Activated T-cell treated with anti-CD3 and anti-CD28 coated beads for 4 hours (primary cell): Measurements from ENCODE around the gene CFAP141.
"Not testable (repeated sequence)": the region's sequence is repeated elsewhere in the genome, so short reads cannot be mapped to it uniquely, and the experiment has no call there.

Source experiments
- DNase-seq: peaks from one replicate; pipeline ENCODE4 v3.0.0-alpha.2; 2020

Gene CFAP141

DNA sequence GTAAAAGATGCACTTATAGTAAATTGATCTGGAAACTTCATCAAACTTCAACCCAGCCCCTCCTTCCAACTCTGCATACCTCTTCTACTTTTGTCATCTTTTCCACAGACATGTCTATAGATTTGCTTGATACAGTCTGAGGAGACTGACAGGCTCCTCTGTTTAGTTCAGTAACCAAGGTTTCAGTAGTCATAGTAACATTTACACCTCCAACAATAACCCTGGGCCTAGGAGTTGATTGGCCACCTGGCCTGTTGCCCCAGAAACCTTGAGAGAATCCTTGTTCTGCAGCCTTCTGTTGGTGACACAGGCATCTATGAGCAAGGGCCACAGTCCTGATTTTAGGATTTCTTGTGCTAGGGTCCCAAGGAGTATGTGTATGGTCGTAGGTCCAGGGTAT lies at the start of gene CFAP141:
Gene CFAP141 (minus strand): TSS at position 138 of the 400 bp plus-strand sequence. CDS start 26 bp downstream, at position 112.
- DNase-seq: no peak

GRCh38 chr1:154253671-154254070 lies 47.5 kb upstream of the CFAP141 start:
- no peak for DNase-seq

DNA sequence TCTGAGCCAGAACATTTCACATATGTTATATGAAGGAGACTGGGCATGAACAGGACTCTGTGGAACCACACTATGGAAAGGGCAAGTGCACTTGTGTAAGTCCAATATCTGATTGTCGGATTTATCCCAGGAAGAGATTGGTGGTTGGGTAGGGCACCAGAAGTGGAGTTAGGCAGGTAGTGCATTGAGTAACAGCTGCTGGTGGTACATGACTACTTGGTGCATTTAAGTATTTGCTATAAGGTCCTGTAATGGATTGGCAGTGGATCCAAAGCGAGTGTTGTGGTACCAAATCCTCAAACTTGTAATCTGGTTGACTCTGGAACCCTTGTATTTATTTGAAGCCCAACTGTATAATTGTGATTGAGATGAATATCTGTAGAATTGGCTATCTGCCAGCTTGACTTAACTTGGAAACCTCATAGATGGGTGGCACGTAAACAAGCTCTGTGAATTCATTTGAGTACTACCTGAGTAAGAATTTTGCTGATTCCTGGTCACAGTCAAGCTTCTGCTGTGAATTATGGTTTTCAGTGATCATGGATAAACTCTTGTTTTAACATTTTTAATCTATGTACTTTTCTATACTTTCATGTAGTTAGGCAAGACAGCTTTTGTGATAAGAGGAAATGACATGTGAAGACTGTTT lies 35.7 kb upstream of the CFAP141 start:
- DNase-seq: no peak

GRCh38 chr1:154240294-154240833 lies 34.2 kb upstream of the CFAP141 start:
- no peak for DNase-seq

- DNase-seq: no peak
Measured at GRCh38 chr1:154239491-154239890, 33.4 kb upstream of the CFAP141 start.

DNA sequence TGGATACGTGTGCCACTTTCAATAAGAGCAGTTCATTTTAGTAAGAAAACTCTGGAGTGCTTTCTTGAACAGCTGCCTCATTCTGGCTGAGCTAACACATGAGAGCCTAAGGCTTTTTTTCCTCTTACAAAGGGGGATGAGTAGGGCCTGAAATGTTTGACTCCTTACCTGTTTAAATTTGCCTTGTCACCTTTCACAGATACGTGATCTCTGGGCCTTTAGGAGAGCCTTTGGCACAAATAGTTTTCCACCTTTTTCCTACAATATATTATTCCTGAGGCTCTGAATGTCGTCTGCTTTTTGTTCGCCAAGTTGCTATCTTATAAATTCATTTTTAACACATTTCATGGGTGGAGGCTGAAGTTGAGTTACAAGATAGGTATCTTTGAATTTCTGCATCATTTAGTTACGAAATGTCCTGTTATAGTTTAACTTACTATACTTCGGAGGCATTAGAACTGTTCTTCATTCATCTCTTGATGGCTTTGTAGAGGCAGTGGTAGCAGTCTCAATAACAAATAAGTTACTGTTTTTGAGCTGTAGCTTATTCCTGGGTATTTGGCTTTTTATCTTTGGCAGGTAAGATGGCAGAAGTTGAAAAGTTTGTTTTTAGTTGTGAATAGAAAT lies 31.9 kb upstream of the CFAP141 start:
- DNase-seq: no peak

DNA sequence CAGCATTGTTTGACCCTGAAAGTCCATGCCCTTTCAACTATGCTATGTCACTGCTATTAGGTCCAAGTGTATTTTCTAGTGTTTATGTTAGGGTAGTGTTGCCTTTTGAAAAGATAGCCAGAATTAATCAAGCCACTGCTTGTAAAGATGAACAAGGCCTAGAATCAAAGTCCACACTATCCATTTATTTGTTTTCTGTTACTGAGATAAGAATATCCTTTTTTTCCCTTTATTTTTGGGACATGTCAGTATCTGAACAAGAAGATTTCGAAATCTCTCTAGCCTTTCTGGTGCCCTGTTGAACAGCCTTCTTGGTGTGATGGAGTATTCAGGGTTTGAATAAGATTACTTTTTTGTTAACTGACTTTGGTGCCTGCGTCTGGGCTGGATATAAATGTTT lies 31.3 kb upstream of the CFAP141 start:
- no peak for DNase-seq

DNA sequence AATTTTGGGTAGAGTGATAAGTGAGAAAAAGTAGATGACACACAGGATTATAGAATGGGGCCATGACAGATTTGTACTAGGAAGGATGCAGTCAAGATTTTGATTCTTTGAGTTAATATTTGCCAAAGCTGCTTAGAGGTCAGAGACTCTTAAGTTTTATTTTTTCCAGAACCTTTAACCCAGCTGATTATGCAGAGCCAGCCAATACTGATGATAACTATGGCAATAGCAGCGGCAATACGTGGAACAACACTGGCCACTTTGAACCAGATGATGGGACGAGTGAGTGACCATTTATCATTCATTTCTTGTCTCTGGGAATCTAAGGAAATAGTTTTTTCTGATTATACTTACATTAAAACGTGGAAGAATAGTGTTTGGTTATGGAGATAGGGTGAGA lies 30.7 kb upstream of the CFAP141 start:
- no peak for DNase-seq

GRCh38 chr1:154233127-154233526 lies 27.0 kb upstream of the CFAP141 start:
- not testable (repeated sequence) for DNase-seq

GRCh38 chr1:154231112-154231511 lies 25.0 kb upstream of the CFAP141 start:
- DNase-seq: not testable (repeated sequence)

DNA sequence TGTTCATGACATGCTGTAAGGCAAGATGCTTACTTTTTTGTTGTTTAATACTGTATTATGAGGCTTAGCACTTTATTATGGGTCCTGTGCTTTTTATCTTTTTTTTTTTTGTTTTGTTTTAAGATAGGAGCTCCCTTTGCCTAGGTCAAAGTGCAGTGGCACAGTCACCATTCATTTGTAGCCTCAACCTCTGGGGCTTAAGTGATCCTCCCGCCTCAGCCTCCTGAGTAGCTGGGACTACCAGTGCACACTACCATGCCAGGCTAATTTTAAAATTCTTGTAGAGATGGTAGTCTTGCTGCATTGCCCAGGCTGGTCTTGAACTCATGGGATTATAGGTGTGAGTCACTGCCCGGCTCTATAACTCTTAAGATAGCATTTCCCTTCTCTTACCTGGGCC lies 19.2 kb upstream of the CFAP141 start:
- no peak for DNase-seq

GRCh38 chr1:154223621-154224020 lies 17.5 kb upstream of the CFAP141 start:
- no peak for DNase-seq

GRCh38 chr1:154222918-154223317 lies 16.8 kb upstream of the CFAP141 start:
- no peak for DNase-seq

GRCh38 chr1:154222518-154222917 lies 16.4 kb upstream of the CFAP141 start:
- no peak for DNase-seq

DNA sequence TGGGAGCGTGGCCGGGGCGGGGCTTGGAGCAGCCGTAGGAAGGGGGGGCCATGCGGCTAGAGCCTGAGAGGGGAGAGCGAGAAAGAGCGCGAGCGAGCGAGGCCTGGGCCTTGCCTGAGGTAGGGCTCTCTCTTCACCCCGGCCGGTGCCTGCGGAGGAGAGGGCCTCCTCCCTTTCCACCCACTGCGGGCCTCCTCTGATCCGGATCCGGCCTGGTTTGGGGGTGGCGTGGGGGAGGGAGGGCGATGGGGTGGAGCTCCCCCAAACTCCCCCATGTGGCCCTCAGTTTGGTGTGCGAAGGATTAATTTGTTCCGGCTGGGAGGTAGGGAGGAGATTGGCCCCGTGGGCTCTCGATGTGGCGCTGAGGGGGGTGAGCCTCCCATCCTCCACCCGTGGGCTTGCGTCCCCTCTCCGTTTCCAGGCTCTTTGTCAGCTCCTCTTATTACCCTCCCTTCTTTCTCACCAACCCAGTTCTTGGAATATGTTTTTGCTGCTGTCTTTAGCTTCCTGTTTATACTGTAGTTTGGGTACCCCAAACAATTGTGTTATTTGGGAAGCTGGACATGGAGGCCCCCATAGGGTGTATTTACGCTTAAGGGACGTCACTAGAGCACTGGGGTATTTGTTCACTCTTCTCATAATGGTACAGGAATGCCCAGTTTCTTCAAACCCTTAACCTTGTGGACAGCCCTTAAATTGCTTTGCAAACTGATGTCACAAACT lies 15.3 kb upstream of the CFAP141 start:
- DNase-seq: peak; percentile 70

- DNase-seq: no peak
Measured at GRCh38 chr1:154220970-154221277, 14.8 kb upstream of the CFAP141 start.

DNA sequence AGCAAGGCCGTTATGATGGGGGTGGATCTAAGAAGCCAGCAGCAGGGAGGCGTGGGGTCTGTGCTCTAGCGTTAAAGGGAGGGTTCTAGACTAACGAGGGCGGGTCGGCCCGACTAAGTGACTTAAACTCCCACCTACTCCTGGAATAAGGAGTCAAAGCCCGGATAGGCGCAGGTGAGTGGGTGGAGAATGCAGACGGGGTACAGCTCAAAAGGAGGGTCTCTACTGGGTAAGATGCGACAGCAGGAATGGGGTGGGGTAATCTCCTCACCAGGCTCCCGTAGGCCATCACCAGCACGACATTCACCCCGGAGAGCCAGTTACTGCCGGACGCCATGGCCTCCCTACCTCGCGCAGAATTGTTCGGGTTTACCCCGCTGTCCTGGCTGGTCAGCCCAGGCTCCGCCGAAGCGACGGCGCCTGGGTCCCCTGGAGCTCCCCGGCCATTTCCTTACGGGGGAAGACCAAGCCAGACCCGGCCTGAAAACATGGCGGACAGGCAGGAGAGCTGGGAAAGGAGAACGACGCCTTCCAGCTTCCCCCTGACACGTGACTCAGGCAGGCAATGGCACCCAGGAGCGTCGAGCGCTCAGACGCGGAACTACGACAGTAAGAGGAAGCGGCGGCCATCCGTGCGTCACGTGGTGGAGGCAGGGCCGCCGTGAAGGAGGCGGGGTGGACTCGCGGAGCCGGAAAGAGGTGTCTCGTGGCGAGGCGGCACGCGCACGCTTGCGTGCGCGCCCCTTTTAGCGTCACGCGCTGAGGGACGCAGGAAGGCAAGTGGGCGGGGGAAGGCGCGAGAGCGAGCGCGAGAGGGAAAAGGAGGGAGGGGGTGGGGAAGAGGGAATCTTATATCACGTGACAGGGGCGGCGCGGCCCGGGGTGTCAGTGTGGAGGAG lies 14.2 kb upstream of the CFAP141 start, which contains the start of gene UBAP2L:
Gene UBAP2L (plus strand): TSS at position 885 of the 899 bp plus-strand sequence. CDS start 4,169 bp downstream, outside the sequence.
- peak; percentile 95 for DNase-seq

- no peak for DNase-seq
Measured at GRCh38 chr1:154219541-154219940, 13.4 kb upstream of the CFAP141 start.

- DNase-seq: no peak
Measured at GRCh38 chr1:154218545-154218944, 12.4 kb upstream of the CFAP141 start.

GRCh38 chr1:154213274-154213673 lies 7.1 kb upstream of the CFAP141 start:
- DNase-seq: no peak

DNA sequence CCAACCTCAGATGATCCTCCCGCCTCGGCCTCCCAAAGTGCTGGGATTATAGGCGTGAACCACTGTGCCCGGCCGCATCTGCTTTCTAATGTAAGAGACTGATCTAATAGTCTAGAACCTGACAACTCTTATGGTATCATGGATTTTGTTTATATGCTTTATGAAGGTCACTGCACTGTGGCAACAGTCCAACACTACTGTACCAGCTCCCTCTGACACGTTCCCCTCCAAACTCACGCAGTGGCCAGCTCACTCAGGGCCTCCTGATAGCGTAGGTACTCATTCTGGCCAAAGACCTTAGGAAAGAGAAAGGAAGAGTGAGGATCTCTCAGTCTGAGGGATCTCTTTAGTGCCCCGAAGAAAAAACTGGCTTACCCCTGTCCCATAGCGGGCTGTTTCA lies 6.0 kb upstream of the CFAP141 start:
- DNase-seq: no peak

DNA sequence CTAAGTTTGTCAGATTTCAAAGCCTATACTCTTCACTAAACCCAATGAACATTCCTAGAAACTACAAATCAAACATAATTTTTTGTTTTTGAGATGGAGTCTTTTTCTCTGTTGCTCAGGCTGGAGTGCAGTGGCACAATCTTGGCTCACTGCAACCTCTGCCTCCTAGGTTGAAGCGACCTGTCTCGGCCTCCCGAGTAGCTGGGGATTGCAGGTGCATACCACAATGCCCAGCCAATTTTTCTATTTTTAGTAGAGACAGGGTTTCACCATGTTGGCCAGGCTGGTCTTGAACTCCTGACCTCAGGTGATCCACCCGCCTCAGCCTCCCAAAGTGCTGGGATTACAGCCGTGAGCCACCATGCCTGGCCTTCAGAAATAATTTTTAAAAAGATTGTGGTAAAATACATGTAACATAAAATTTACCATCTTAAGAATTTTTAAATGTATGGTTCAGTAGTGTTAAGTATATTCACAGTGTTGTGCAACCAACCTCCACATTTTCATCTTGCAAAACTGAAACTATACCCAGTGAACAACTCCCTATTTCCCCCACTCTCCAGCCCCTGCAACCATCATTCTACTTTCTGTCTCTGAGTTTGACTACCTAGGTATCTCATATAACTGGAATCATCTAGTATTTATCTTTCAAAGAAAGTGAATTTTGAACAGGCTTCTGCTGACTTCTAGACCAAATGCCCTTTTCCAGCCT lies 2.7 kb upstream of the CFAP141 start:
- DNase-seq: no peak
